Medulla oblongata (tissue), 1 donor: ENCODE measurements around the gene ALDOC.

Experiments
- DNase-seq: peaks from one replicate; pipeline ENCODE4 v3.0.0-alpha.2; 2015; ENCODE audit errors: extremely low spot score

Gene ALDOC

GRCh38 chr17:28532050-28532960 lies 44.4 kb downstream of the ALDOC start:
- no peak for DNase-seq

- no peak for DNase-seq
Measured at GRCh38 chr17:28530926-28531325, 45.8 kb downstream of the ALDOC start.

- DNase-seq, result no peak
Measured at GRCh38 chr17:28530250-28530649, 46.4 kb downstream of the ALDOC start.

GRCh38 chr17:28529013-28529400 lies 47.7 kb downstream of the ALDOC start:
- no peak for DNase-seq

GRCh38 chr17:28528327-28529012 lies 48.2 kb downstream of the ALDOC start:
- DNase-seq, result no peak

- DNase-seq, result no peak
Measured at GRCh38 chr17:28527859-28528258, 48.8 kb downstream of the ALDOC start.

GRCh38 chr17:28527181-28527681 lies 49.5 kb downstream of the ALDOC start:
- DNase-seq, result no peak

- no peak for DNase-seq
Measured at GRCh38 chr17:28526381-28526780, 50.3 kb downstream of the ALDOC start.

- DNase-seq, result no peak
Measured at GRCh38 chr17:28524476-28525424, 51.9 kb downstream of the ALDOC start.

GRCh38 chr17:28523876-28524275 lies 52.8 kb downstream of the ALDOC start:
- DNase-seq, result no peak

- DNase-seq, result no peak
Measured at GRCh38 chr17:28523186-28523585, 53.5 kb downstream of the ALDOC start.
